OCI-M2 (cell line): Measurements from ENCODE around the gene PRICKLE1.
"Not testable (repeated sequence)": the region's sequence is repeated elsewhere in the genome, so short reads cannot be mapped to it uniquely, and the experiment has no call there.

ENCODE experiments used
- DNase-seq: peaks from one replicate; lab custom pipeline; 2025; ENCODE audit not compliant: unreplicated experiment; lab: John Stamatoyannopoulos, UW

The PRICKLE1 gene

GRCh38 chr12:42557586-42558172, 31.9 kb downstream of the PRICKLE1 start:
- no peak for DNase-seq

DNA sequence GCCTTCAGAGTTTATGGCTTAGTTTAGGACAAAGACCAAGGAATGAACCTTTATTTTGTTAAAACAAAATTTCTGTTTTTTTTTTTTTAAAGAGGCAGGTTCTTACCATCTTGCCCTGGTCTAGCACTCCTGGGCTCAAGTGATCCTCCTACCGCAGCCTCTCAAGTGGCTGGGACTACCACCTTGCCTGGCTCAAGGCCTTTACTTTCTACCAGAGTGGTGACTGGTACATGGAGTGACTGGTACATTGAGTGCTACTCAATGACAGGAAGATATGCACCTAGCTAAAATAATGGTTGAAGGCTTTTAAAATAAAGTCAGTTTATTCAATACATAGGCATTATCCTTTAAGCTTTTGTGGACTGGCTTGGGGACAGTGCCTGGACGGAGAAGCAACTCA, 32.6 kb downstream of the PRICKLE1 start:
- DNase-seq, result no peak

GRCh38 chr12:42552822-42553221, 36.7 kb downstream of the PRICKLE1 start:
- DNase-seq, result no peak

GRCh38 chr12:42550800-42551199, 38.7 kb downstream of the PRICKLE1 start:
- DNase-seq, result no peak

GRCh38 chr12:42546709-42547108, 42.8 kb downstream of the PRICKLE1 start:
- no peak for DNase-seq

DNA sequence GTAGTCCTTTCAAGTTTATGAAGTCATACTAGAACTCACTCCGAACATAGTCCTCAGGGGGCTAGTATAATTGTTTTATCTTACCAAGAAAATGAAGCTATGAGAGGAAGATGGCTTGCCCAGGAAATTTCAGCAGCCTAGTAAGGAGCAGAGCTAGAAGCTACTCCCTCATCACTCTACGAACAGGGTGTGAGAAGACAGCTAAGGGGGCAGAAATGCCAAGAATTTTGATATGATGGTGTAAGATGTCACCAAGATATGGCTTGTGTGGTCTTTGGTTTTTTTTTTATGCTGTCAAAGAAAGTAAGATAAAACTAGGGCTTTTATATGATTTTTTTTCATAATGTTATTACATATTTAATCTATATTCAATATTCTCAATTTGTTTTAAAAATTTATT, 47.6 kb downstream of the PRICKLE1 start:
- no peak for DNase-seq

DNA sequence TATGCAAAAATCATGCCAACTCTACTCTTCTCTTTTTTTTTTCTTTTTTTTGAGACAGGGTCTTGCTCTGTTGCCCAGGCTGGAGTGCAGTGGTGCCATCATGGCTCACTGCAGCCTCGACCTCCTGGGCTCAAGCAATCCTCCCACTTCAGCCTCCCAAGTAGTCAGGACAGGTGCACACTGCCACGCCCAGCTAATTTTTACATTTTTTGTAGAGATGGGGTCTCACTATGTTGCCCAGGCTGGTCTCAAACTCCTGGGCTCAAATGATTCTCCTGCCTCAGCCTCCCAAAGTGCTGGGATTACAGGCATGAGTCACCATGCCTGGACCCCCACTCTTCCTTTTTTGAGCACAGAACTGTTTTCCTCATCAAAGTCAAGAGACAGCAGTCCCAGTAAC, 48.2 kb downstream of the PRICKLE1 start:
- not testable (repeated sequence) for DNase-seq

GRCh38 chr12:42539696-42540095, 49.9 kb downstream of the PRICKLE1 start:
- DNase-seq, result no peak

- DNase-seq, result no peak
Measured at GRCh38 chr12:42538203-42538602, 51.3 kb downstream of the PRICKLE1 start.

DNA sequence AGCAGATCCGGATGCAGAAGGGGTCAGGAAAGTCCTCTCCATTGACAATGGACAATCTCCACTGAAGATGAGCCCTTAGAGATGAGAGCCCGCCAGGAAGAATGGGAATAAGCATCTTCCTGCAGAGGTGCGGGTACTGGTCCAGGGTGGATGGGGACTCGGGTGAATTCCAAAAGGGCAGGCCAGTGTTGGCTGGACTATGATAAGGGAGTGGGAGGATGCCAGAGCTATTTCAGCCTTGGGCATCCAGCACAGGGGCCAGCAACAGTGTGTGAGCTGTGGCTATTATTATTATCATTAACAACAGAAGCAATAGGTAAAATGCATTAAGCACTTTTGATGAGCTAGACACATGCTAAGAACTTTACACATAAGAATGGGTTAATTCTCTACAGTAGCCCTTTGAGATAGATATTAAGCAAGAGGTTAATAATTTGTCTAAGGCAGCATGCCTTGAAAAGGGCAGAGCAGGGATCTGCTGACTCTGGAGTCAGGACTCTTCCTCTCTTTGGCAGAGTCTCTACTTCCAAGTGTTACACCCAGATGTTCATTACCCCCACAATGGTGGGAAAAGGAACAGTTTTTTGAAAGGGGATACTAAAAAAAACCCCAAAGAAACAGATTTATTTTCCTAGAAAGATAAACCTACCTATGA, 55.2 kb downstream of the PRICKLE1 start:
- DNase-seq, result no peak

DNA sequence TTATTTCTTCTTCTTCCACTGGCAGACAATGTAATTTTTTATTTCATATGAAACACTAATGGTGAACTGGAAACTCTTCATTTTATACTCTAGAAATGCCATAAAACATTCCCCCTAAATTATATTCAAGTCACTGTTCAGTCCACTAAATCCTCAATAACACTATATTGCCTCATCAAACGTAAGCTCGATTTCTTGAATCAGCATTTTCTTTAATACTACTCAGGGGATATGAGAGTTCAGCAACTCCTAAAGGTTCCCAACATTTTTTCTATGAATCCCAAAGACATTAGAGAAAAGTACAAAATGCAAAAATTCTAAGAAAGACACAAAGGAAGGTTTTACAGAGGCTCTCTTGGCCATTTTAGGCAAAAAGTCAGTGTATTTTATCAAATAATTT, 59.3 kb downstream of the PRICKLE1 start:
- DNase-seq, result no peak

DNA sequence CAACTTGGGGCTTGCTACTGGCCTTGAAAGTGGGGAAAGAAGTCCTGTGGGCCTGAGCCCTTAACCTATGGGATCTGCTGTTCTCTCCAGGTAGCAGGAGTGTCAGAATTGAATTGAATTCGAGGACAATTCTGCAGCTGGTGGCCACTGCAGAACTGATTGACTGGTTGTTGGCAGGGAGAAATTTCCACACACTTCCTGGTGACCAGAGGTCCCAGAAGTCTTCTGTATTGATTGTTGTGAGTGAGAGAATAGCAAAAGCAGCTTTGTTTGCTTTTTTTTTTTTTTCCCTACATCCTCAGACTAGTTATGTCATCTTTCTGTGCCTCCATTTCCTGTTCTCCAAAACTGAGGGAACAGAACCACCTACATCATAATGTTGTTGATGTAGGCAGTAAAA, 64.1 kb downstream of the PRICKLE1 start:
- no peak for DNase-seq

GRCh38 chr12:42524716-42525115, 64.8 kb downstream of the PRICKLE1 start:
- no peak for DNase-seq

GRCh38 chr12:42516573-42516972, 73.0 kb downstream of the PRICKLE1 start:
- no peak for DNase-seq

DNA sequence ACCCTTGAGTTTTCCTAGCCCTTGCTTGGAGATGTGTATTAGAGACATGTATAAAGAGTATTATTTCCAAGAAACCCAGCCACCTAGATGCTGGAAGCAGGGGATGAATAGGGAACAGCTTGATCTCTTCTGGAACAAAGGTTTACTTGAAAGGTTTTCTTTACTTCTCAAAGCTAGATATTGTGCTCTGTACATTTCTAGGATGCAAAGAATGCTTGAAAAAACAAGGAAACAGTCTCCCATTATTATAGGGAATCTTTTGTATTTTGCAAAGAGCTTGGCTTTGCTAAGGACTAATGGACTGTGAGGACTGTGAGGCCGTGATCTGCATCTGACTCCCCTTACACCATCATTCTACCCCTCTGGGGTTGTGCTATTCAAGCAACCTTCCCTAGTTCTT, 77.9 kb downstream of the PRICKLE1 start:
- no peak for DNase-seq

DNA sequence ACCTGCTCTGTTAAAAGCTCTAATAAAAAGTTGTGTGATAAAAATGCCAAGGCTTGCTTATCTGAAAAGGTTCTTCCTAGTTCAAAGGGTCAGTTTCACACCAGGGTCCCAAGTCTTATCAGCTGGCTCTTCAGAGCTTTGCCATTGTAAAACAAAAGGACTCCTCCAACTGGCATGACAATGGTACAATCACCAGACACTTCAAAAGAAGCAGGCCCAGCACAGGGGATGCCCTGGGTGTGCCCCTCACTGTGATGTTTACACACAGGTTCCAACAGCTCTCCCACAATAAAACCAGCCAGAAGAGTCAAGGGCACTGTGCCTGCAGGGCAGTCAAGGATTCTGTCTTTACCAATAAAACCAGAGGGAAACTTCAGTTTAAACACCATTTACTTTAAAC, 78.7 kb downstream of the PRICKLE1 start:
- DNase-seq, result no peak

DNA sequence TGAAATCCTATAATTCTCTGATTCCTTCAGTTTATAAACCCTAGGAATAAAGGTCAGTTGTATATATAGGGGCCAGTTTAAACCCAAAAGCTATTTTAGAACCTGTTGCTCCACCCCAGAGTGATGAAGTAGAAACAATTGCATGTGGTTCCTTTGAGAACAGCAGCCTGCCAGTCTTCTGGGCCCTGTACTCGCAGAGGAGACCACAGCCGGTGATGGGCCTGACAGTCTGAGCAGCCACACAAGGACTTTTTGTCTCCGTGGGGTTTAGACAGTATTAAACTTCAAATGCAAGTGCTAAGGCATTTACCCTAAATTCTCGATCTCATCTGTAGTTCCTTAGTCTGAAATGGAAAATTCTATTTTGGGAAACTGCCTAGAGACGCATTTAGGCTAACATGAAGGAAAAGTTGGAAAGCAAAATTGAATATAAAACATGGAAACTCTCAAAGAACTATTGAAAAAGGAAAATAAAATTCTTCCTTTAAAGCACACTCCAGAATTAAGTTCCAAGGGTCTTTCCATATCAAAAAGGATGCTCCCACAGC, 80.6 kb downstream of the PRICKLE1 start:
- no peak for DNase-seq

- DNase-seq, result no peak
Measured at GRCh38 chr12:42507565-42507964, 82.0 kb downstream of the PRICKLE1 start.

- no peak for DNase-seq
Measured at GRCh38 chr12:42507081-42507480, 82.5 kb downstream of the PRICKLE1 start.

GRCh38 chr12:42504049-42504448, 85.5 kb downstream of the PRICKLE1 start:
- DNase-seq, result no peak

DNA sequence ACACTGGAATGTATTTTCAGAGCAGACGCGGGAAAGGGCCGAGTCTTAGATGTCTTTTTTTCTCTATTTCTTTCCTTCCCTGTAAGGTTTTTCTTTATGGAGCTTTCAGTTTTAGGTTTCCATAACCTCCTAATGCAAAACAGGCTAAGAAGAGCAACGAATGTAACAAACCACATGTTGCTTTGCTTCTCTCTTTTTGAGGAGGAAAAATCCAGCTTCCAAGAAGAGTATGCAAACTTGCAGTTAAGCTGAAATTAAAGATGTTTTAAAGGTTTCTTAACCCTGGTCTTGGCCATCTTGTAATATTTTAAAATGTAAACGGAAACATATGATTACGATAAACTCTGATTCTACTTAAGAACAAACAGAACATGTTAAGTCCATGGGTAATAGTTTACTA, 86.9 kb downstream of the PRICKLE1 start:
- DNase-seq, result no peak

- DNase-seq, result no peak
Measured at GRCh38 chr12:42498549-42499247, 90.8 kb downstream of the PRICKLE1 start.
